SK-N-SH treated with all-trans-retinoic acid at 6 μM for 48 hours (cell line): ENCODE measurements around the gene ZCCHC24.

Experiments
- ARNTL ChIP-seq: fragments of 450-650 bp; formaldehyde crosslinking; IDR thresholded peaks from 2 replicates; pipeline ENCODE4 v1.5.0; 2020; ENCODE audit warnings: low read depth, mild to moderate bottlenecking, moderate library complexity, borderline replicate concordance
- CSDC2 ChIP-seq: fragments of 250-450 bp; sonication (Bioruptor Pico); IDR thresholded peaks from 2 replicates; pipeline ENCODE4 v1.5.0; 2020; ENCODE audit warnings: mild to moderate bottlenecking, moderate library complexity
- CSRNP3 ChIP-seq: fragments of 250-450 bp; sonication (Bioruptor Pico); IDR thresholded peaks from 2 replicates; pipeline ENCODE4 v1.5.1; 2021; ENCODE audit warnings: mild to moderate bottlenecking, moderate library complexity
- ISL1 ChIP-seq: fragments of 250-450 bp; sonication (Bioruptor Pico); IDR thresholded peaks from 2 replicates; pipeline ENCODE4 v2.1.2; 2022; ENCODE audit warnings: mild to moderate bottlenecking, moderate library complexity
- OSR1 ChIP-seq: fragments of 250-450 bp; sonication (Bioruptor Pico); IDR thresholded peaks from 2 replicates; pipeline ENCODE4 v1.8.0; 2022; ENCODE audit warnings: moderate library complexity, mild to moderate bottlenecking, inconsistent platforms
- RARB ChIP-seq: fragments of 250-450 bp; sonication (Bioruptor Pico); IDR thresholded peaks from 2 replicates; pipeline ENCODE4 v1.8.0; 2021; ENCODE audit warnings: mild to moderate bottlenecking, moderate library complexity
- TCF4 ChIP-seq: fragments of 250-450 bp; sonication (Bioruptor Pico); IDR thresholded peaks from 2 replicates; pipeline ENCODE4 v1.8.0; 2021; ENCODE audit warnings: mild to moderate bottlenecking, moderate library complexity, borderline replicate concordance
- TSHZ2 ChIP-seq: fragments of 250-450 bp; sonication (Bioruptor Pico); IDR thresholded peaks from 2 replicates; pipeline ENCODE4 v1.5.0; 2020; ENCODE audit warnings: mild to moderate bottlenecking, moderate library complexity
- ZC3H10 ChIP-seq: fragments of 250-450 bp; sonication (Bioruptor Pico); IDR thresholded peaks from 2 replicates; pipeline ENCODE4 v1.5.1; 2021; ENCODE audit warnings: mild to moderate bottlenecking, moderate library complexity
- ZNF565 ChIP-seq: fragments of 450-650 bp; formaldehyde crosslinking; conservative IDR thresholded peaks from 2 replicates; pipeline ENCODE4 v1.5.0; 2020; ENCODE audit warnings: low read depth, mild to moderate bottlenecking, moderate library complexity
- ZNF8 ChIP-seq: fragments of 450-650 bp; formaldehyde crosslinking; IDR thresholded peaks from 2 replicates; pipeline ENCODE4 v1.5.0; 2020; ENCODE audit warnings: mild to moderate bottlenecking, moderate library complexity

- TF ChIP-seq TCF4 (CRISPR knock-in tag) (no peak), ZC3H10 (CRISPR knock-in tag) (no peak), ARNTL (no peak), CSRNP3 (no peak), ZNF565 (CRISPR knock-in tag) (no peak), ZNF8 (CRISPR knock-in tag) (no peak), CSDC2 (CRISPR knock-in tag) (no peak), ISL1 (CRISPR knock-in tag) (no peak), RARB (CRISPR knock-in tag) (no peak), TSHZ2 (no peak), OSR1 (CRISPR knock-in tag) (no peak)
These were observed 39.4 kb downstream of the ZCCHC24 start for GRCh38 chr10:79405995-79406515.
